T-helper 1 cell (primary cell): ENCODE data around the gene CYP4F11.
"Not testable (repeated sequence)": the region's sequence is repeated elsewhere in the genome, so short reads cannot be mapped to it uniquely, and the experiment has no call there.

Source experiments
- DNase-seq, 5 donors: peaks; one replicate each; pipeline ENCODE4 v3.0.0-alpha.2; 2012 to 2020

Gene CYP4F11

GRCh38 chr19:15922021-15922420 lies 12.3 kb downstream of the CYP4F11 start:
- no peak for DNase-seq

GRCh38 chr19:15919243-15919642 lies 15.1 kb downstream of the CYP4F11 start:
- no peak for DNase-seq

DNA sequence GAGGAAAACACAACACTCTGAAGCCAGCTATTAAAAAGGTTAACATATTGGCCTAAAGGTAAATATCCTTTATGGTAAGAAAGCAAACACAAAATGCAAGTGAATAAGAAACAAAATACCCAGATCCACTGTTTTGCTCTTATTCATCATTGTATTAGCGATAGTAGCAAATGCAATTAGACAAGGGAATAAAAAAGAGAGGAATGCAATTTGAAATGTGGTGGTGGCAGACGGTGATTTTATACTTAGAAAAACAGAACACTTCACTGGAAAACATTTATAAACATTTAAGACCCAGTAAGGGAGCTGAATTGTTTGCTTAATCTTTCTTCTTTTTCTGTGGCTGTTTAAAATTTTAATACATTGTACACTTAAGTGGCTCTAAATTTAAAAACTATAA lies 19.2 kb downstream of the CYP4F11 start:
- DNase-seq: no peak

GRCh38 chr19:15913830-15914229 lies 20.5 kb downstream of the CYP4F11 start:
- DNase-seq: no peak

GRCh38 chr19:15913384-15913783 lies 20.9 kb downstream of the CYP4F11 start:
- DNase-seq: no peak

- no peak for DNase-seq
These were observed 22.6 kb downstream of the CYP4F11 start for GRCh38 chr19:15911599-15912235.

GRCh38 chr19:15905026-15905425 lies 29.3 kb downstream of the CYP4F11 start:
- no peak for DNase-seq

GRCh38 chr19:15902898-15903297 lies 31.4 kb downstream of the CYP4F11 start:
- DNase-seq: not testable (repeated sequence)

- no peak for DNase-seq
These were observed 32.1 kb downstream of the CYP4F11 start for GRCh38 chr19:15902254-15902653.

- DNase-seq: no peak
These were observed 33.8 kb downstream of the CYP4F11 start for GRCh38 chr19:15900504-15900903.

- DNase-seq: not testable (repeated sequence)
These were observed 34.3 kb downstream of the CYP4F11 start for GRCh38 chr19:15900032-15900431.

GRCh38 chr19:15899561-15899960 lies 34.8 kb downstream of the CYP4F11 start:
- DNase-seq: not testable (repeated sequence)

GRCh38 chr19:15897738-15898276 lies 36.5 kb downstream of the CYP4F11 start, which contains the start of gene CYP4F2:
Gene CYP4F2 (minus strand): TSS chr19:15898074. CDS start chr19:15897611, 463 bp downstream.
- no peak for DNase-seq

DNA sequence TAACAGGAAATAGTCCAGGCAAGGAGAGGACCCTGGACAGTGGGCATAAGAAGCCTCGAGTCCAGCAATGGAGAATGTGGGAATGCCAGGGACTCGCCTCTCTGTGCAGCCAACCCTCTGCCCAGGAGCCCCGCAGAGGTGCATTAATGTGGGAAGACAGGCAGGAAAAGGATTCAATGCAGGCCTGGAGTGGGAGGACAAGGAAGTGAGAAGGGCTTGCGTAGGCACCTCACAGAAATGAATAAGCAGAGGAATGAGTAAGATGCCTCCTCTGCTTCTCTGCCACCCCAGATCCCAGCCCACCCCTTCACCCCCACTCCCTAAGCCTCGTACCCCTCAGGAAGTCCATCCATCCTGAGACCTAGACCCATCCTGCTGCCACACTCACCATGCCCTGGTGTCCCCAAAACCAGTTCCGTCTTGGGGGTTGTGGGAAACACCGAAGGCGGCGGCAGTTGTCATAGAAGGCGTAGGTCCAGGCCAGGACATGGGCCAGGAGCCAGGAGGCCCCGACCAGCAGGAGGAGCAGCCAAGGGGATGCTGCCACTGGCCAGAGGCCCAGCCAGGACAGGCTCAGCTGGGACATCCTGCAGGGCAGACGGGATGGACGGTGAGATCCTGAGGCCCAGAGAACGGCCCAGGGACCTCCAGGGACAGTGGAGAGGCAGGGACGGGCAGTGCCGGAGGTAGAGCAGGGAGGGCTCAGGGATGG lies 37.1 kb downstream of the CYP4F11 start:
- no peak for DNase-seq

DNA sequence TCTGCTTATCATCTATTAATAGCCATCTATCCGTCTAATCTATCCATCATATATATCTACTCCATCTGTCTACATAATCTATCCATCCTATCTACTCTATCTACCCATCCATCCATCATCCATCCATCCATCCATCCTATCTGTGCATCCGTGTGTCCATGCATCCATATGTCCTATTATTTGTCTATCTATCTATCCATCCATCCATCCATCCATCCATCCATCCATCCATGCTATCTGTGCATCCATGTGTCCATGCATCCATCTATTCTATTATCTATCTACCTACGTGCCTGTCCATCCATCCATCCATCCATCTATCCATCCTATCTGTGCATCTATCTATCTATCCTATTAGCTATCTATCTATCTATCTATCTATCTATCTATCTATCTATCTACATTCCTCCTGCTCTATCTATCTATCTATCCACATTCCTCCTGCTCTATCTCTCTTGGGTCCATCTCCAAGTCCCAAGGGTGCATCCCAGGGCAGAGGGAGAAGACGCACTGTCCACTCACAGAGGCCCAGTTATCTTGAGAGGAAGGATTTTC lies 38.4 kb downstream of the CYP4F11 start:
- no peak for DNase-seq

GRCh38 chr19:15894359-15894758 lies 40.0 kb downstream of the CYP4F11 start:
- no peak for DNase-seq

DNA sequence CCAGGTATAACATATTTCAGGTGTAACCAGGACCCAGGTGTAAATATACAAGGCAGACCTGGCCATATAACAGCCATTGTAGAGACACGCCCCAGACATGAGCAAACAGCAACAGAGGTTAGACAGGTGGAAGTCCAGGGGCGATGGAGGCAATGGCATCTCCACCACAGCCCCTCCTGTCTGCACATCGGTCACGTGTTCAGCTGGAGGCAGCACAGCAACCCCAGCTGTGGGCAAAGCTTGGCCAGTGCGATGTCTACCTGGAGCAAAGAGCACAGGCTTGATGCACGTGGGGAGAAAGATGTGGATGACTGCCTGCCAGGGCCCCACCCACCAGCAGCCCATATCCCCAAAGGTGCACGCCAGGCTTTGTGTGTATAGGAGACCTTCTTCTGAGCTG lies 40.9 kb downstream of the CYP4F11 start:
- no peak for DNase-seq

DNA sequence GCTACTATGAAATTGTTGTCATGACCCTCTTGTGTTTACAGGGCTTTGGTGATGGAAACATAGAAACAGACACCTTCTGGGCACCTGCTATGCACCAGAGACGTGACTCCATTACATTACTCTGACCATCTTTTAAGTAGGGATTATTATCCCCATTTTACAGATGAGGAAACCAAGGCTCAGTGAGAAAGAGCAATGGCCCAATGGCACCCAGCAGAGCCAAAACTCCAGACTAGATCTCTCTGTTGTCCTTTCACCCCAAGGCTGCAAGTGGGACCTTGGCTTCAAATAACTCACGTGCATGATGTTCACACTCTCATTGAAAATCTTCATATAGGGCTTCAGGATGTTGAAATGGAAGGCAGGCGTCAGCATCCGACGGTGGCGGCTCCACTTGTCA lies 42.3 kb downstream of the CYP4F11 start:
- no peak for DNase-seq

- no peak for DNase-seq
These were observed 42.9 kb downstream of the CYP4F11 start for GRCh38 chr19:15891434-15891833.

GRCh38 chr19:15889339-15889738 lies 45.0 kb downstream of the CYP4F11 start:
- DNase-seq: not testable (repeated sequence)

- no peak for DNase-seq
These were observed 48.4 kb downstream of the CYP4F11 start for GRCh38 chr19:15885919-15886318.

DNA sequence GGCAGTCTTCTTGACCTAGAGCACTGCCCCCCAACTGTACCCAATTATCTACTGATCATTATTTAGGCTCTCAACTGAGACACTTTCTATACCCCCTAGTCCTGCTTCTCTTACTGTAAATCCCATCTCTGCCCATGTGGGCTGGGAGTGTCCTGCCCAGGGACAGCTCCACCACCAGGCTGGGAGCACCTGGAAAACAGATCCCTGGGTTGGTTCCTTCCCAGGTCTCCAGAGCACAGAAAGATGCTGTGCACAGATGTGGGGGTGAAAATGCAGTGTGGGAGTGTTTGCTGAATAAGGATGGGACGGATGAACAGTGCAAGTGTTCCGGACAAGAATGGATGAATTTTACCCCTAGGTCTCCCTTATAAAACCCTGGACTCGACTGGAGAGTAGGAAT lies 49.2 kb downstream of the CYP4F11 start:
- DNase-seq: no peak

- not testable (repeated sequence) for DNase-seq
These were observed 51.0 kb downstream of the CYP4F11 start for GRCh38 chr19:15883329-15883728.
